ENCODE measurements around the gene SPACA6. TPM values are rescaled to one million over a fixed set of nuclear protein-coding genes. Genes with fewer than 3 reads are reported as not detected.

SPACA6 gene
- total RNA-seq, 1 experiment from 2014 or later: 4.7 TPM

DNA sequence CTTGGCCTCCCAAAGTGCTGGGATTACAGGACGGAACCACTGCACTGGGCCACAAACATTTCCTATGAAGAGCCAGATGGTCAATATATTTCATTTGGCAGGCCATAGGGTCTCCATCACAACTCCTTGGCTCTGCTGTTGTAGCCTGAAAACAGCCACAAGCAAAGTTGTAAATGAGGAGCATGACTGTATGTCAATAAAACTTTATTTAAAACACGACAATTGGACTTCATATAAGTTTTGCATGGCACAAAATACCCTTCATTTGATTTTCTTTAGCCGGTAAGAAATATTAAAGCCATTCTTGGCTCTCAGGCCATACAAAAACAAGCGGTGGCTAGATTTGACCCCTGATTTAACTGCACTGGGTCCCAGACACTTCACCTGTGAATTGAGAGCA lies 61.6 kb downstream of the SPACA6 start:
- no peak for DNase-seq (ENCODE audit: low spot score)
- in situ Hi-C loops (cut with HindIII; ENCODE audit: low sequenced_read_pairs): no loop called here

Other genes starting within 250 kb of the SPACA6 start
- gene SIGLEC8, start 234.9 kb upstream of the SPACA6 start, total RNA-seq (2014; rRNA removed; shearing (Covaris generic)): not detected in 2 replicates
- gene CEACAM18, start 214.8 kb upstream of the SPACA6 start, total RNA-seq (2014; rRNA removed; shearing (Covaris generic)): not detected in 2 replicates
- gene SIGLEC12, start 191.5 kb upstream of the SPACA6 start, total RNA-seq (2014; rRNA removed; shearing (Covaris generic)): not detected in 2 replicates
- not detected in 2 replicates for gene SIGLEC6, start 161.7 kb upstream of the SPACA6 start, total RNA-seq (2014; rRNA removed; shearing (Covaris generic))
- gene ZNF175, start 122.0 kb upstream of the SPACA6 start, total RNA-seq (2014; rRNA removed; shearing (Covaris generic)): 6.3 and 7.2 TPM in 2 replicates
- not detected in 2 replicates for gene SIGLEC5, start 62.9 kb upstream of the SPACA6 start, total RNA-seq (2014; rRNA removed; shearing (Covaris generic))
- not detected in 2 replicates for gene SIGLEC14, start 46.5 kb upstream of the SPACA6 start, total RNA-seq (2014; rRNA removed; shearing (Covaris generic))
- gene HAS1, start 30.7 kb downstream of the SPACA6 start, total RNA-seq (2014; rRNA removed; shearing (Covaris generic)): not detected in 2 replicates
- not detected in 2 replicates for gene FPR1, start 58.5 kb downstream of the SPACA6 start, total RNA-seq (2014; rRNA removed; shearing (Covaris generic))
- not detected in 2 replicates for gene FPR2, start 67.8 kb downstream of the SPACA6 start, total RNA-seq (2014; rRNA removed; shearing (Covaris generic))
- not detected in 2 replicates for gene FPR3, start 101.8 kb downstream of the SPACA6 start, total RNA-seq (2014; rRNA removed; shearing (Covaris generic))
- gene ZNF577, start 194.6 kb downstream of the SPACA6 start, total RNA-seq (2014; rRNA removed; shearing (Covaris generic)): 3.0 and 3.3 TPM in 2 replicates
- 7.0 and 10.5 TPM in 2 replicates for gene ZNF649, start 211.7 kb downstream of the SPACA6 start, total RNA-seq (2014; rRNA removed; shearing (Covaris generic))
- gene ZNF613, start 234.1 kb downstream of the SPACA6 start, total RNA-seq (2014; rRNA removed; shearing (Covaris generic)): 3.5 and 18.3 TPM in 2 replicates